ENCODE measurements around the gene GLIPR1L1.
"Not testable (repeated sequence)": the region's sequence is repeated elsewhere in the genome, so short reads cannot be mapped to it uniquely, and the experiment has no call there.

The GLIPR1L1 gene

GRCh38 chr12:75334384-75335030, at the start of gene GLIPR1L1:
Gene GLIPR1L1, plus strand, starts transcription at chr12:75334670. Its CDS starts 59 bp downstream, at chr12:75334729.
- peak; percentile 89 for DNase-seq

- DNase-seq, result no peak
Measured at GRCh38 chr12:75288860-75289259, 45.6 kb upstream of the GLIPR1L1 start.

GRCh38 chr12:75289753-75290152, 44.7 kb upstream of the GLIPR1L1 start:
- no peak for DNase-seq

- no peak for DNase-seq
Measured at GRCh38 chr12:75291014-75291413, 43.5 kb upstream of the GLIPR1L1 start.

- DNase-seq, result no peak
Measured at GRCh38 chr12:75294336-75294735, 40.1 kb upstream of the GLIPR1L1 start.

- no peak for DNase-seq
Measured at GRCh38 chr12:75294797-75295196, 39.7 kb upstream of the GLIPR1L1 start.

GRCh38 chr12:75302225-75302624, 32.2 kb upstream of the GLIPR1L1 start:
- no peak for DNase-seq

GRCh38 chr12:75302781-75303180, 31.7 kb upstream of the GLIPR1L1 start:
- DNase-seq, result no peak

GRCh38 chr12:75305412-75306332, 28.8 kb upstream of the GLIPR1L1 start:
- DNase-seq, result no peak

- DNase-seq, result no peak
Measured at GRCh38 chr12:75308279-75308678, 26.2 kb upstream of the GLIPR1L1 start.

- no peak for DNase-seq
Measured at GRCh38 chr12:75311369-75311768, 23.1 kb upstream of the GLIPR1L1 start.

GRCh38 chr12:75315518-75315917, 19.0 kb upstream of the GLIPR1L1 start:
- no peak for DNase-seq

- no peak for DNase-seq
Measured at GRCh38 chr12:75317784-75318183, 16.7 kb upstream of the GLIPR1L1 start.

GRCh38 chr12:75322464-75322863, 12.0 kb upstream of the GLIPR1L1 start:
- DNase-seq, result no peak

GRCh38 chr12:75323663-75324062, 10.8 kb upstream of the GLIPR1L1 start:
- no peak for DNase-seq

GRCh38 chr12:75327642-75328041, 6.8 kb upstream of the GLIPR1L1 start:
- DNase-seq, result no peak

- peak; percentile 84 for DNase-seq
Measured at GRCh38 chr12:75329918-75330826, 4.3 kb upstream of the GLIPR1L1 start, which contains the start of gene CAPS2. Gene CAPS2, minus strand, starts transcription at chr12:75330324. Its CDS starts 3,826 bp downstream, at chr12:75326498.

GRCh38 chr12:75337905-75338304, 3.4 kb downstream of the GLIPR1L1 start:
- no peak for DNase-seq

GRCh38 chr12:75341873-75342272, 7.4 kb downstream of the GLIPR1L1 start:
- no peak for DNase-seq

- DNase-seq, result no peak
Measured at GRCh38 chr12:75345531-75345930, 11.1 kb downstream of the GLIPR1L1 start.

GRCh38 chr12:75346215-75346614, 11.7 kb downstream of the GLIPR1L1 start:
- DNase-seq, result not testable (repeated sequence)

GRCh38 chr12:75349946-75350345, 15.5 kb downstream of the GLIPR1L1 start:
- DNase-seq, result no peak

- DNase-seq, result no peak
Measured at GRCh38 chr12:75350413-75350812, 15.9 kb downstream of the GLIPR1L1 start.
